HG03565 (cell line): ENCODE results near the gene DEAF1.
A peak's percentile ranks its signal among the peaks of the same experiment; 100 is the strongest.
"Not testable (repeated sequence)": the region's sequence is repeated elsewhere in the genome, so short reads cannot be mapped to it uniquely, and the experiment has no call there.

Experiments
- ATAC-seq: cut with Tn5 transposase; IDR thresholded peaks from one replicate; pipeline ENCODE4 v1.9.1; 2021; ENCODE audit warnings: mild to moderate bottlenecking, moderate library complexity; ENCODE audit not compliant: unreplicated experiment

DEAF1 gene

DNA sequence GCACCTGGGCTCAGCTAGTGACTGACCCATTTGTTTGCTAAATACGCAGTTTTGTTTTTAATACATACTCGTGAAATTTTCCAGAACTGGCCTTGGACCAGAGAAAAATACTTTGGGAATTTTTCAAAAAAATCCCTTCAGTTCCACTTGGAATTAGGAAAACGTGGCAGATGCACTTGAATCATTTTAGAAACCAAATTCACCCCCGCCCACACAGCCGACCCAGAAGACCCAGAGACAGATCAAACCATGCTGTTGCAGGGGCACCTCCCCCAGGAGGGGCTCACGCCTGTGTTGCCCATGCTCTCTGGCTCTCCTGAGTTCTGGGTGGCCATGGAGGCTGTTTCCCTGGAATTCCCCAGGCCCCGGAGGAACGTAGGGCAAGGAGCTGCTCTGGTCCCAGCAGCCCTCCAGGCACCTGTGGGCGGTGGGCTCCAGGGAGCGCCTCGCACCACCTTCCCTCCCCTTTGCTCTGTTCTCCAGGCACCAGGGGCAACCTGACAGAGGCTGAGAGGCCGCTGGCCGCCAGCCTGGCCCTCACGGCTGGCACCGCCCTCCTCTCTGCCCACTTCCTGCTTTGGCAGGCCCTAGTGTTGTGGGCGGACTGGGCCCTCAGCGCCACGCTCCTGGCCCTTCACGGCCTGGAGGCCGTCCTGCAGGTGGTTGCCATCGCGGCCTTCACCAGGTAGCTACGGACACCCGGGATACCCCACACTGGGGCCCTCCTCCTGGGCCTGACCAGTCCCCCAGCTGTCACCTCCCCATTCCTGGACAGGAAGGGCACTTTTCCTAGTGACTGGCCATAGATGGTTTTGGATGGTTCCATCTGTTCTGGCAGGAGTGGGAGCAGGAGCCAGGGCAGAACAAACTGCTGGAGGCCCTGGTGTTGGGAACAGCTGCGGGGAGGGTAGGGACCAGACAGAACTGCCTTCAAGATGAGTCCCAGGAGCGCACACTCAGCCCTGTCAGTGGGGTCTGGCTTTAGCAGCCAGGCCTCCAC lies 7.7 kb upstream of the DEAF1 start:
- no peak for ATAC-seq

DNA sequence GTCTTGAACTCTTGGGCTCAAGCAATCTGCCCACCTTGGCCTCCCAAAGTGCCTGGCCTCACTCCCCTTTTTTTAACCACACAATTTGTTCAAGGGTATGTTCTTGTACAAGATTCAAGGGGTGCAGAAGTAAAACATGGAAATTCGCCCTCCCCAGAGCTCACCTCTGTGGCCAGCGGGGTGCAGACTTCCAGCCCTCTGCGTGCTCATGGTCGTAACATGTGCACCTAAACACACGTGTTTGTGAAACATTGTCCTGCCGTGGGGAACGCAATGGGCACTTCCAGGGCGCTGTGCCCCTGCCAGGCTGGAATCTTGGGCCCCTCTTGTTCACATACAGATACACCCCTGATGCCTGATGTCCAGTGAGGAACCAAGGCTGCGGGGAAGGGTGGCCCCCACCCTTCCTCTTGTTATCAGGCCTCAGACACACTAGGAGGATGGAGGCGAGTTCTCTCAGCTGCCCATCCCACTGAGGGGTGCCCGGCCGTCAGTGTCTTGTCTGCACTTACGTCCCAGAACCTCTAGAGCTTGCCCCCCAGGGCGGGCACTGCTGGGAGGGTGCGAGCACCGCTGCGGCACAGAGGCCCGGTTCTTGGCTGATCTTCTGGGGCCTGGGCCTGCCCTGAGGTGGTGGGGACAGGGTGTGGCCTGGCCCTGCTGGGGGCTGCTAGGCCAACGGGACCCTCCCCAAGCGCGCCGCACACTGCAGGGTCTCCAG lies 6.9 kb upstream of the DEAF1 start:
- ATAC-seq: no peak

DNA sequence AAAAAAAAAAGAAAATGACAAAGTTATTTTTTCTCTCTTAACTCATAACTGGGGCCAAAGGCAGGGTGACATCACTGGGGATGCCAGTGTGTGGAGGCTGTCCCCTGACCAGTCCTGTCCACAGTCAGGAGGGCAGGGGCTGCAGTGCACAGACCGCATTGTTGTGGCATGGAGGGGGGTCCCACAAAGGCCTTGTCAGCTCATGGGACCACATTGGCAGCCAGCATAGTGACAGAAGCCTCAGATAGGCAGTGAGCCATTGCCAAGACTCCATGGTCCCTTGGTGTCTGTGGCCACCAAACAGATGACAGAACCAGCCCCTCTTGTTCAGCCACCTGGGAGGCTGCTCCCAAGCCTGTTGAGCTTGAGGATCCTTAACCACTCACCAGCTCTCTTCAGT lies 4.7 kb upstream of the DEAF1 start:
- no peak for ATAC-seq

DNA sequence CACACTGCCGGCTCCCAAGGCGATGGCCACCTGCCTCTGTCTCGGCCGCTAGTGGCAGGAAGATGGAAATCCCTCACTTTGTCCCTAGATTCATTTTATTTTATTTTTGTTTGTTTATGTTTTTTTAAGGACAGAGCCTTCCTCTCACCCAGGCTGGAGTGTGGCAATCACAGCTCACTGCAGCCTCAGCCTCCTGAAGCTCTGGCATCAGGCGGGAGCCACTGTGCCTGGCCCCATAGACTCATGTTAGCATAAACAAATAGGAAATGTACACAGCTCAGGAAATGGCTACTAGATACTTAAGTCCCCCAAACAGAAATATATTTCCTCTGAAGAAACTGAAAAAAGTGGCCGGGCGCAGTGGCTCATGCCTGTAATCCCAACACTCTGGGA lies 4.1 kb upstream of the DEAF1 start:
- ATAC-seq: no peak

DNA sequence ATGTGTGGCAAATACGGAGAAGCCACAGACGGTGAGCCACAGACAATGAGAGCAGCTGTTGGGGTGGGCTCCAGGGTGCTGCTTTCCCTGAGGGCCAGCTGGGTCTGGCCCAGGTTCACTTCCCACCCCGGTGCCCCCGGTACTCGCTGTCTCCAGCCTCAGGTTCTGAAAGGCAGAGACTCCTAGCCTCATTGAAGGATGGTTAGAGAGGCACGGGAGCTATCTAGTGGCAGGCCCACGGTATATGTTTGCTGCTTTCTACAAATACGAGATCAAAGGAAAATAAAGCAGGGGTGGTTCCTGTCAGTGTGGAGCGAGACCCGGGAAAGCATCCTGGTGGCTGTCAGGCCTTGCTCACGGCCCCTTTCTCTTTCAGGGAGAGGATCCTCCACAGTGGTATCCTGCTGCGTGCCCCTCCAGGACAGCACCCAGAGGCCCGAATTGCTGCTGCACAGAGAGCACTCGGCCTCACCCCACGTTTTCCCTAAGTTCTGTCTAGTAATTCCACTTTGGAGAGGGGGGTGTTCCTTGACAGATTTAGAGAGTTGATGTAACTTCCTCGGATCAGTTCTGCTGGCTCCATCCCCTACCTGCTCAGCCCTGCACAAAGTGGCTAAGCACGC lies 3.6 kb upstream of the DEAF1 start:
- no peak for ATAC-seq

GRCh38 chr11:697811-698311 lies 2.8 kb upstream of the DEAF1 start:
- ATAC-seq: no peak

DNA sequence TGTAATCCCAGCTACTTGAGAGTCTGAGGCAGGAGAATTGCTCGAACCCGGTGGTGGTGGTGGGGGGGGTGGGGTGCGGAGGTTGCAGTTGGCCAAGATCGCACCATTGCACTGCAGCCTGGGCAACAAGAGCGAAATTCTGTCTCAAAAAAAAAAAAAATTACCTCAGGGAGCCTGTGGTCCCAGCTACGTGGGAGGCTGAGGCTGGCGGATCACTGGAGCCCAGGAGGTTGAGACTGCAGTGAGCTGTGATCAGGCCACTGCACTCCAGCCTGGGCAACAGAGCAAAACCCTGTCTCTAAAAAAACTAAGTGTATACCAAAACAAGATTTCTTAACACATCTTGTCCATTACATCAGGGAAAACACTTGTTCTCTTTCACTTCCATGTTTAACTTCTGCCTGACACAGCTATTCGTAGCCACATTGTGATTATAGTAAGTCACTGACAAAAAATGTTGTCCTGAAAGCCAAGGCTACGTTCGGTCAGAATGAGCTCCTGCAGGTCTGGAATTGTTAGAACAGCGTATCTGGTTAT lies 2.0 kb upstream of the DEAF1 start:
- no peak for ATAC-seq

- peak; percentile 55 for ATAC-seq
Measured at GRCh38 chr11:695538-696248, 671 bp upstream of the DEAF1 start, which contains the start of gene TMEM80. TSS of gene TMEM80 (plus strand) at chr11:695816. CDS start at chr11:695828, 12 bp downstream.

- ATAC-seq: no peak
Measured at GRCh38 chr11:695288-695537, 191 bp upstream of the DEAF1 start.

- ATAC-seq: no peak
Measured at GRCh38 chr11:693887-694562, 997 bp downstream of the DEAF1 start.

GRCh38 chr11:693415-693831 lies 1.6 kb downstream of the DEAF1 start:
- ATAC-seq: no peak

- ATAC-seq: no peak
Measured at GRCh38 chr11:692824-693414, 2.1 kb downstream of the DEAF1 start.

- no peak for ATAC-seq
Measured at GRCh38 chr11:691710-692590, 3.1 kb downstream of the DEAF1 start.

- no peak for ATAC-seq
Measured at GRCh38 chr11:690738-691633, 4.0 kb downstream of the DEAF1 start.

- ATAC-seq: not testable (repeated sequence)
Measured at GRCh38 chr11:690244-690643, 4.8 kb downstream of the DEAF1 start.

DNA sequence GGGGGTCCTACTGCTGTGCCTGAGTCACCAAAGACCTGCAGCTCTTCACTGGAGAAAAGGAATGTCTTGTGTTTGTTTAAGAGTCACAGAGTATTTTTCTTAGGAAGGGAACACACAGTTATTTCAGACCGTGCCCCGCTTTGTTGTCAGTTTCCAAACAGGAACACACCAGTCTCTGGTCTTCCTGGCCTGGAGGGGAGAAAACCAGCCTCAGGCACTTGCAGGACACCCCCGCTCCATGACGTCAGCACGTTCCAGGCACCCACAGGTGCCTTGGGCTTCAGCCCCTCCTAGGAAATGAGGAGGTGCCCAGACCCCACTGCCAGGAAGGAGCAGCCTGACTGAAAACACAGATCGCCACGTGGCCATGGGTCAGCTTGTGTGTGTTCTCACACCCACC lies 5.4 kb downstream of the DEAF1 start:
- no peak for ATAC-seq

DNA sequence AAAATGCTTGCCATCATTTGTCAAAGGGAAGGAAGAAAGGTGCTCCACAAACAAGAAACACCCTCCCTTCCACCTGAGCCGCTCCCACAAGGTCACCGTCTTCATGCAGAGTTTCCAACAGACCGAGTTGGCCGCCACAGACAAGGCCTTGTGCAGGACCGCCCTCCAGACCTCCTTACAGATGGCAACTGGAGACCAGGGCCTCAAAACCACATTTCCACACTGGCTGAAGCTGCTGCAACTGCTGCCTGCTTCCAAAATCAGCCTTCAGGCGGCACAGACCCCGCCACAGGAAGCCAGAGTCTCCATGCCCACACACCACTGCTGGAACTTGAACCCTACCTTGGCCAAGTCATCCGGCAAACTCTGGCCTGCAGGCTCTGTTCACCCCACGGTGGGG lies 6.3 kb downstream of the DEAF1 start:
- ATAC-seq: no peak

DNA sequence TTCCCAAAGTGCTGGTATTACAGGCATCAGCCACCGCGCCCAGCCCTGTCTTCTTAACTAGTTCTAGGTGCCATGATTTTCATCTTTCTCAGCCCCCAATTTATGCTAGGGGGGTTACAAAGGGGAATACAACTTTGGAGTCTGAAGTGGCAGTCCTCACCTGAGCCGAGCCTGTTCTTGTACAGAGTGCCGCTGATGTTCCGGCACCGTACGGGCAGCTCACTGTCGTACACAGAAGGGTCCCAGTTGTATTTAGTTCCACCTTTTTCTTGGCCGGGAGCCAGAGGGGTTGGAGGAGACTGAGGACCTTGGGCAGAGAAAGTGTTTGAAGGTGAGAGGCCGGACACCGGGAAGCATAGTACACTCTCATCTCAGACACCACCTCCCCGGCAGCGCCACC lies 7.3 kb downstream of the DEAF1 start:
- ATAC-seq: no peak
